HG03039 (cell line): ENCODE measurements around the gene LIMA1.
"Not testable (repeated sequence)": the region's sequence is repeated elsewhere in the genome, so short reads cannot be mapped to it uniquely, and the experiment has no call there.

Source experiments
- ATAC-seq: cut with Tn5 transposase; IDR thresholded peaks from one replicate; pipeline ENCODE4 v1.9.1; 2021; ENCODE audit warnings: mild to moderate bottlenecking, moderate library complexity; ENCODE audit not compliant: unreplicated experiment

The LIMA1 gene

GRCh38 chr12:50149311-50149710 lies 134.0 kb downstream of the LIMA1 start:
- ATAC-seq = no peak

GRCh38 chr12:50148011-50148410 lies 135.3 kb downstream of the LIMA1 start:
- not testable (repeated sequence) for ATAC-seq

GRCh38 chr12:50147281-50147680 lies 136.0 kb downstream of the LIMA1 start:
- no peak for ATAC-seq

GRCh38 chr12:50145439-50145838 lies 137.9 kb downstream of the LIMA1 start:
- ATAC-seq = no peak

- ATAC-seq = no peak
Observed at GRCh38 chr12:50142993-50143392, 140.3 kb downstream of the LIMA1 start.

- ATAC-seq = no peak
Observed at GRCh38 chr12:50132505-50133135, 150.7 kb downstream of the LIMA1 start.

- no peak for ATAC-seq
Observed at GRCh38 chr12:50129290-50129689, 154.0 kb downstream of the LIMA1 start.

- ATAC-seq = no peak
Observed at GRCh38 chr12:50127546-50127945, 155.8 kb downstream of the LIMA1 start.
